HL-60 (cell line): Measurements from ENCODE around the gene GABRQ.
A peak's percentile ranks its signal among the peaks of the same experiment; 100 is the strongest.

Experiments
- DNase-seq, 2 experiments: peaks; one replicate each; pipeline ENCODE4 v3.0.0-alpha.2; 2010 to 2020; ENCODE audit warnings: low read depth in 1 of 2, low spot score in 1 of 2
- H3K27ac ChIP-seq: fragments of 250-450 bp; sonication (Bioruptor Pico); replicated peaks from 2 replicates; pipeline ENCODE4 v1.5.1; 2020; ENCODE audit warnings: mild to moderate bottlenecking, moderate library complexity
- H3K27me3 ChIP-seq: fragments of 250-450 bp; sonication (Bioruptor Pico); 2 replicates; pipeline ENCODE4 v1.5.1; 2021; ENCODE audit warnings: mild to moderate bottlenecking, moderate library complexity; ENCODE audit not compliant: insufficient read depth, poor library complexity, severe bottlenecking
- H3K4me3 ChIP-seq: replicated peaks from 2 replicates; pipeline ENCODE4 v1.5.1; 2011; ENCODE audit warnings: mild to moderate bottlenecking, control low read depth, low read length; ENCODE audit not compliant: insufficient read depth
- CTCF ChIP-seq: IDR thresholded peaks from one replicate; pipeline ENCODE4 v1.5.1; 2011; ENCODE audit warnings: low read length, control low read depth, inconsistent platforms; ENCODE audit not compliant: insufficient read depth
- GABPA ChIP-seq: IDR thresholded peaks from 2 replicates; pipeline ENCODE4 v1.6.1; 2012; ENCODE audit warnings: low read depth
- POLR2AphosphoS5 ChIP-seq: IDR thresholded peaks from 2 replicates; pipeline ENCODE4 v1.6.1; 2012; ENCODE audit warnings: low read depth
- REST ChIP-seq: IDR thresholded peaks from 2 replicates; pipeline ENCODE4 v1.6.1; 2012; ENCODE audit warnings: low read depth; ENCODE audit not compliant: insufficient replicate concordance
- SPI1 ChIP-seq: IDR thresholded peaks from 2 replicates; pipeline ENCODE4 v1.6.1; 2012; ENCODE audit warnings: low read depth, mild to moderate bottlenecking, borderline replicate concordance

Gene GABRQ

GRCh38 chrX:152632445-152633097 is 5.1 kb upstream of the GABRQ start:
- Histone ChIP-seq H3K27ac (no peak overlapping the region), H3K4me3 (no peak overlapping the region), H3K27me3 (peaks cover 3% of the 10 kb centered on the region)
- no peak for TF ChIP-seq REST
- TF ChIP-seq SPI1 = no peak
- TF ChIP-seq CTCF = peak; percentile 48
- TF ChIP-seq POLR2AphosphoS5 = no peak
- DNase-seq = peak in 1 of 2 experiments; percentile 36

- TF ChIP-seq GABPA = no peak
- no peak for TF ChIP-seq POLR2AphosphoS5
- TF ChIP-seq CTCF = peak; percentile 18
- no peak for TF ChIP-seq SPI1
- no peak for TF ChIP-seq REST
- no peak overlapping the region for H3K27ac ChIP-seq
- H3K4me3 ChIP-seq = no peak overlapping the region
- peaks cover 3% of the 10 kb centered on the region for H3K27me3 ChIP-seq
- DNase-seq = peak in 1 of 2 experiments; percentile 19
Observed at GRCh38 chrX:152635941-152636340, 1.8 kb upstream of the GABRQ start.

- Histone ChIP-seq H3K27me3 (peaks cover 3% of the 10 kb centered on the region), H3K4me3 (no peak overlapping the region)
Observed at GRCh38 chrX:152638443-152638904, 779 bp downstream of the GABRQ start.

More at GRCh38 chrX:152638443-152638904, 779 bp downstream of the GABRQ start:
- no peak overlapping the region for H3K27ac ChIP-seq
- no peak for TF ChIP-seq GABPA
- no peak for TF ChIP-seq REST
- no peak for TF ChIP-seq CTCF
- no peak for TF ChIP-seq SPI1
- no peak for TF ChIP-seq POLR2AphosphoS5
- DNase-seq = no peak
